Adrenal gland (tissue), 5 donors: ENCODE data around the gene ATP11A.

Source experiments
- CTCF ChIP-seq, 6 experiments: fragments of 450-650 bp in 4 of 6; fragments of 200-600 bp in 2 of 6; sonication (generic) in 1 of 6; IDR thresholded peaks; 1 replicate in 5 of 6; 2 replicates in 1 of 6; pipeline versions ENCODE4 v1.5.1 to v1.8.0; 2016 to 2021; ENCODE audit warnings: antibody characterized with exemption in 6 of 6, mild to moderate bottlenecking in 2 of 6, moderate library complexity in 1 of 6
- POLR2A ChIP-seq, 2 donors: fragments of 450-650 bp; IDR thresholded peaks; one replicate each; pipeline ENCODE4 v1.6.1; 2017; ENCODE audit warnings: antibody characterized with exemption in 2 of 2, mild to moderate bottlenecking in 2 of 2, moderate library complexity in 1 of 2
- donor health status: DM: no; HTN: no; CAD: no.

GRCh38 chr13:112846411-112847115, 156.7 kb downstream of the ATP11A start:
- TF ChIP-seq CTCF (IDR thresholded peaks at IDR 0.05) (no peak), POLR2A (IDR thresholded peaks at IDR 0.05) (no peak)
